GM12872 (cell line): ENCODE results near the gene MORN5.

Source experiments
- CTCF ChIP-seq: IDR thresholded peaks from 3 replicates; pipeline ENCODE4 v1.5.1; 2011; ENCODE audit warnings: low read depth, mild to moderate bottlenecking, low read length, moderate library complexity; ENCODE audit not compliant: insufficient read depth

Gene MORN5

GRCh38 chr9:122204491-122204890 lies 44.8 kb downstream of the MORN5 start:
- TF ChIP-seq CTCF, result no peak

GRCh38 chr9:122205176-122205575 lies 45.5 kb downstream of the MORN5 start:
- no peak for TF ChIP-seq CTCF

DNA sequence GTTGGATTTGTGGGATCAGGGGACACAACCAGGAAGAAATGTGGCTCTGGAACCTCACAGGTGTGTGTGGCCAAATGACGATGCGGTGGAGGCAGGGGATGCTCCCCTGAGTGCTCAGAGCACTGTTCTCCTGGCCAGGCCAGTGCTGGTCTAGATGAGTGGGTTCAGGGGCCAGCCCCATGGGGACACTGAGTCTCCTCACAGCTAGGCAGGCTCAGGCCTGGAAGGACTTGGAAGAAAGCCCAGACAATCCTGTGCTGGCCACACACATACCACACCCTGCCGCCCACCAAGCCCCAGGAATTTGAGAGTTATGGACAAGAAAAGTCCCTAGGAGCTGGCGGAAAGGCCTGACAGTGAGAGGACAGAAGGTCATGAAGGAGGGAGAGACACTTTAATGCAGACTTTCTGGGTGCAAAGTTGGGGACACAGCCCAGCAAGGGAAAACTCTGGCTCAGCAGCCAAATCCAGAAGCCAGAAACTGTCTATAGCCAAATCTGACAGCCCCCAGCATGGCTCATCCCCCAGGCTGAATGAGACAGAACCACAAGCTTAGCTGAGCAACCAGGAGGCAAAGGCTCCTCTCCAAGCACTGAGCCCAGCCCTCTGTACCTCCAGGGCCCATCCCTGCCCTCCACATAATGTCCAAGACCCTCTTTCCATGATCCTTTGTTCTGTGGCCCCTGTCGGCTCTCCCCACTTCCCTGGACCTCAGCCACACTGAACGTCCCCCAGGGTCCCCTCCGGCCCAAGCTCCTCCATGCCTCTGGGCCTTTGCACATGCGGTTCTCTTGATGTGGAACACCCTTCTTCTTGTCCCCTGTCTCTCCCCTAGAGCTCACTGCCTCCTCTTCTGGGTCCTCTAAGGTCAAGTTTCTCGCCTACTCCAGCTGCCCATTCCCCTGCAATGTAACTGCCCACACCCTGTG lies 46.7 kb downstream of the MORN5 start:
- no peak for TF ChIP-seq CTCF

- TF ChIP-seq CTCF, result no peak
These were observed 47.4 kb downstream of the MORN5 start for GRCh38 chr9:122207096-122207495.

- TF ChIP-seq CTCF, result no peak
These were observed 49.7 kb downstream of the MORN5 start for GRCh38 chr9:122209451-122209850.

DNA sequence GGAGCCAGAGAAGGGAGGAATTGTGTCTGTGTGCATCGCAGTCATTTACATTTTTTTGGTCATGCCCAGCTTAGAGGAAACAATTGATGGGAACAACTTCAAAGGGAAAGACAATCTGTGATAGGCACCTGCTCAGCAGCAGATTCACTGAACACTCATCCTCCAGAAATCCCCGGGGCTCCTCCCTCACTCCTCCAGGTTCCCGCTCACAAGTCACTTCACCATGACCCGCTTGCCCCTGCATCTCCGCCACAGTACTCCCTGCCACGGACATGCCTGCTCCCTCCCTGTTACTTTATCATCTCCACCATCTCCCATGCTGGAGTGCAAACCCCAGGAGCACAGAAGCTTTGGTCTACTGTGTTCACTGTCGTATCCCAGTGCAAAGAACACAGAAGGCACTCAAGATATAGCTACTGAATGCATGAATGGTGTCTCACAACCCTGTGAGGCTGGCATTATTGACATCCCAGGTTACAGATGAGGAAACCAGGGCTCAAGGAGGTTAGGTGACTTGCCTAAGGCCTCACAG lies 52.8 kb downstream of the MORN5 start:
- no peak for TF ChIP-seq CTCF

- no peak for TF ChIP-seq CTCF
These were observed 53.4 kb downstream of the MORN5 start for GRCh38 chr9:122213102-122213588.
